ENCODE results near the gene RCSD1. TPM values are rescaled to one million over a fixed set of nuclear protein-coding genes. Genes with fewer than 3 reads are reported as not detected.

RCSD1 gene
- total and polyA plus RNA-seq, 7 donors, result 3.9 to 34.2 (median 13.7) TPM

GRCh38 chr1:167587342-167587741 lies 42.7 kb upstream of the RCSD1 start:
- DNase-seq (no peak), ATAC-seq (no peak)
- no peaks in the 10 kb centered on the region for H3K36me3 ChIP-seq (ENCODE audit: insufficient read depth in 1 of 2, low read depth in 1 of 2)
- no peak for TF ChIP-seq CTCF (IDR thresholded peaks at IDR 0.05)
- H3K4me1 ChIP-seq, result no peaks in the 10 kb centered on the region
- H3K4me3 ChIP-seq, result no peak overlapping the region
- H3K27ac ChIP-seq, result no peak overlapping the region
- H3K27me3 ChIP-seq (ENCODE audit: insufficient read depth in 3 of 3, low read length in 2 of 3), result no peaks in the 10 kb centered on the region
- WGBS, 3 donors, result 90 to 100% (median 93%) methylated on average over 2 of the region's 2 CpGs
- intact Hi-C loops (cut with DNase I), result no loop called here
- no peaks in the 10 kb centered on the region for H3K9me3 ChIP-seq

- no peaks in the 10 kb centered on the region for H3K27me3 ChIP-seq (ENCODE audit: insufficient read depth in 3 of 3, low read length in 2 of 3)
- no peaks in the 10 kb centered on the region for H3K4me1 ChIP-seq
- H3K9me3 ChIP-seq, result no peaks in the 10 kb centered on the region
- TF ChIP-seq CTCF (IDR thresholded peaks at IDR 0.05), result no peak
- H3K27ac ChIP-seq, result no peak overlapping the region
- 86 to 97% (median 87%) methylated on average over 1 of the region's 1 CpG for WGBS, 3 donors
- intact Hi-C loops (cut with DNase I), result no loop called here
- no peak for DNase-seq
- H3K4me3 ChIP-seq, result no peak overlapping the region
- no peaks in the 10 kb centered on the region for H3K36me3 ChIP-seq (ENCODE audit: insufficient read depth in 1 of 2, low read depth in 1 of 2)
- no peak for ATAC-seq
Observed at GRCh38 chr1:167587872-167588271, 42.2 kb upstream of the RCSD1 start.

- intact Hi-C loops (cut with DNase I), result no loop called here
- Histone ChIP-seq H3K27me3 (ENCODE audit: insufficient read depth in 3 of 3, low read length in 2 of 3) (no peaks in the 10 kb centered on the region), H3K36me3 (ENCODE audit: insufficient read depth in 1 of 2, low read depth in 1 of 2) (no peaks in the 10 kb centered on the region), H3K4me1 (no peaks in the 10 kb centered on the region), H3K4me3 (no peak overlapping the region), H3K27ac (no peak overlapping the region), H3K9me3 (no peaks in the 10 kb centered on the region)
- no peak for ATAC-seq
- 84 to 97% (median 91%) methylated on average over 2 of the region's 2 CpGs for WGBS, 3 donors
- no peak for DNase-seq
- no peak for TF ChIP-seq CTCF (IDR thresholded peaks at IDR 0.05)
Observed at GRCh38 chr1:167588361-167588760, 41.7 kb upstream of the RCSD1 start.

- intact Hi-C loops (cut with DNase I), result loop anchor here in 1 of 2 donors (10.0 kb wide), 1 partner anchor 212 kb away; no protein-coding TSS in a partner anchor
- ATAC-seq, result no peak
- H3K36me3 ChIP-seq (ENCODE audit: insufficient read depth in 1 of 2, low read depth in 1 of 2), result no peaks in the 10 kb centered on the region
- no peak overlapping the region for H3K27ac ChIP-seq
- no peaks in the 10 kb centered on the region for H3K27me3 ChIP-seq (ENCODE audit: insufficient read depth in 3 of 3, low read length in 2 of 3)
- TF ChIP-seq CTCF (IDR thresholded peaks at IDR 0.05), result no peak
- no peaks in the 10 kb centered on the region for H3K9me3 ChIP-seq
- no peaks in the 10 kb centered on the region for H3K4me1 ChIP-seq
- DNase-seq, result no peak
- H3K4me3 ChIP-seq, result no peak overlapping the region
Observed at GRCh38 chr1:167592475-167592874, 37.6 kb upstream of the RCSD1 start.

- Histone ChIP-seq H3K9me3 (no peaks in the 10 kb centered on the region), H3K27ac (no peak overlapping the region), H3K36me3 (ENCODE audit: insufficient read depth in 1 of 2, low read depth in 1 of 2) (no peaks in the 10 kb centered on the region), H3K4me3 (no peak overlapping the region), H3K27me3 (ENCODE audit: insufficient read depth in 3 of 3, low read length in 2 of 3) (no peaks in the 10 kb centered on the region), H3K4me1 (no peaks in the 10 kb centered on the region)
- ATAC-seq (no peak), DNase-seq (no peak)
- 69 to 85% (median 73%) methylated on average over 5 of the region's 5 CpGs for WGBS, 3 donors
- TF ChIP-seq CTCF (IDR thresholded peaks at IDR 0.05), result no peak
- intact Hi-C loops (cut with DNase I), result loop anchor here in 1 of 2 donors (10.0 kb wide), 1 partner anchor 211 kb away; no protein-coding TSS in a partner anchor
Observed at GRCh38 chr1:167593860-167594259, 36.2 kb upstream of the RCSD1 start.
